ENCODE results near the gene EGFL6.

Gene EGFL6

DNA sequence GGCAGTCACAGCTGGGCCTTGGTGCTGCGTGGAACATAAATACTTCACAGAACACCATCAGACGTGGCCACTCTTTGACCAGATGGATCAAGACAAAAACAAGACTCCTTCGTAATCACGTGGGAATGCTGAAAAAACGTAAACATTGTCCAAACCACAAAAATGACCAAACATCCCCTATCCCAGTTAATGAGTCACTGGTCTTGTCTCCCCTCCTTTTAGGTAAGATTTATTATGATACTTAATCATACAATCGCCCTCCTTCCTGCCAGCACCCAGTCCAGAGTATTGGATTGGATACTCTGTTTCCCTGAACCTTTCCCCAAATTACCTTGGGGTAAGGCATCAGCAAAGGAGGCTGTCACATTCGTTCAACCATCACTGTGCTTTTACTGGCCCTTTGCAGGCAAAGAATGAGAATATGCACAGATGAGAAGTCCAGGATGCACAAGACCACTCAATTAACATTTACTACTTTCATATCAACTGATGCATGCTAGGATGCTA lies 82.9 kb downstream of the EGFL6 start:
- TF ChIP-seq FOXM1 (IDR thresholded peaks at IDR 0.05; ENCODE audit: borderline replicate concordance, low read depth): no peak
- TF ChIP-seq CREB1 (IDR thresholded peaks at IDR 0.05; ENCODE audit: low read depth): no peak
- no peak for TF ChIP-seq YY1 (IDR thresholded peaks at IDR 0.05; ENCODE audit: low read depth)
- no peak for TF ChIP-seq MAX (IDR thresholded peaks at IDR 0.05)
- no peak for TF ChIP-seq TAF1 (IDR thresholded peaks at IDR 0.05; ENCODE audit: low read depth)
- no peak for TF ChIP-seq TCF12 (IDR thresholded peaks at IDR 0.05; ENCODE audit: low read depth)
- TF ChIP-seq TEAD4 (IDR thresholded peaks at IDR 0.05): no peak
- no peak for TF ChIP-seq EGR1 (IDR thresholded peaks at IDR 0.05)
- TF ChIP-seq, protein P1, sequence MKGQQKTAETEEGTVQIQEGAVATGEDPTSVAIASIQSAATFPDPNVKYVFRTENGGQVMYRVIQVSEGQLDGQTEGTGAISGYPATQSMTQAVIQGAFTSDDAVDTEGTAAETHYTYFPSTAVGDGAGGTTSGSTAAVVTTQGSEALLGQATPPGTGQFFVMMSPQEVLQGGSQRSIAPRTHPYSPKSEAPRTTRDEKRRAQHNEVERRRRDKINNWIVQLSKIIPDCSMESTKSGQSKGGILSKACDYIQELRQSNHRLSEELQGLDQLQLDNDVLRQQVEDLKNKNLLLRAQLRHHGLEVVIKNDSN (IDR thresholded peaks at IDR 0.05): no peak
- no peak for TF ChIP-seq CEBPB (IDR thresholded peaks at IDR 0.05)
- no peak for TF ChIP-seq NFIC (IDR thresholded peaks at IDR 0.05)
- TF ChIP-seq, protein P2, sequence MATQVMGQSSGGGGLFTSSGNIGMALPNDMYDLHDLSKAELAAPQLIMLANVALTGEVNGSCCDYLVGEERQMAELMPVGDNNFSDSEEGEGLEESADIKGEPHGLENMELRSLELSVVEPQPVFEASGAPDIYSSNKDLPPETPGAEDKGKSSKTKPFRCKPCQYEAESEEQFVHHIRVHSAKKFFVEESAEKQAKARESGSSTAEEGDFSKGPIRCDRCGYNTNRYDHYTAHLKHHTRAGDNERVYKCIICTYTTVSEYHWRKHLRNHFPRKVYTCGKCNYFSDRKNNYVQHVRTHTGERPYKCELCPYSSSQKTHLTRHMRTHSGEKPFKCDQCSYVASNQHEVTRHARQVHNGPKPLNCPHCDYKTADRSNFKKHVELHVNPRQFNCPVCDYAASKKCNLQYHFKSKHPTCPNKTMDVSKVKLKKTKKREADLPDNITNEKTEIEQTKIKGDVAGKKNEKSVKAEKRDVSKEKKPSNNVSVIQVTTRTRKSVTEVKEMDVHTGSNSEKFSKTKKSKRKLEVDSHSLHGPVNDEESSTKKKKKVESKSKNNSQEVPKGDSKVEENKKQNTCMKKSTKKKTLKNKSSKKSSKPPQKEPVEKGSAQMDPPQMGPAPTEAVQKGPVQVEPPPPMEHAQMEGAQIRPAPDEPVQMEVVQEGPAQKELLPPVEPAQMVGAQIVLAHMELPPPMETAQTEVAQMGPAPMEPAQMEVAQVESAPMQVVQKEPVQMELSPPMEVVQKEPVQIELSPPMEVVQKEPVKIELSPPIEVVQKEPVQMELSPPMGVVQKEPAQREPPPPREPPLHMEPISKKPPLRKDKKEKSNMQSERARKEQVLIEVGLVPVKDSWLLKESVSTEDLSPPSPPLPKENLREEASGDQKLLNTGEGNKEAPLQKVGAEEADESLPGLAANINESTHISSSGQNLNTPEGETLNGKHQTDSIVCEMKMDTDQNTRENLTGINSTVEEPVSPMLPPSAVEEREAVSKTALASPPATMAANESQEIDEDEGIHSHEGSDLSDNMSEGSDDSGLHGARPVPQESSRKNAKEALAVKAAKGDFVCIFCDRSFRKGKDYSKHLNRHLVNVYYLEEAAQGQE (IDR thresholded peaks at IDR 0.05; ENCODE audit: low read depth): no peak
- no peak for TF ChIP-seq RAD21 (IDR thresholded peaks at IDR 0.05; ENCODE audit: low read depth)
- no peak for TF ChIP-seq ZBTB7A (IDR thresholded peaks at IDR 0.05; ENCODE audit: low read depth)
- TF ChIP-seq EP300 (IDR thresholded peaks at IDR 0.05; ENCODE audit: borderline replicate concordance): no peak

- TF ChIP-seq ZBTB7A (IDR thresholded peaks at IDR 0.05; ENCODE audit: low read depth) (no peak), CEBPB (IDR thresholded peaks at IDR 0.05) (no peak), TEAD4 (IDR thresholded peaks at IDR 0.05) (no peak; the same call in 1 of the 2 replicates), TAF1 (IDR thresholded peaks at IDR 0.05; ENCODE audit: low read depth) (peak; percentile 52; the same call in 1 of the 2 replicates), EGR1 (IDR thresholded peaks at IDR 0.05) (no peak), EP300 (IDR thresholded peaks at IDR 0.05; ENCODE audit: borderline replicate concordance) (no peak), RAD21 (IDR thresholded peaks at IDR 0.05; ENCODE audit: low read depth) (no peak), TCF12 (IDR thresholded peaks at IDR 0.05; ENCODE audit: low read depth) (no peak), CREB1 (IDR thresholded peaks at IDR 0.05; ENCODE audit: low read depth) (no peak), YY1 (IDR thresholded peaks at IDR 0.05; ENCODE audit: low read depth) (peak; percentile 71), FOXM1 (IDR thresholded peaks at IDR 0.05; ENCODE audit: borderline replicate concordance, low read depth) (no peak), MAX (IDR thresholded peaks at IDR 0.05) (peak; percentile 73), NFIC (IDR thresholded peaks at IDR 0.05) (no peak; the same call in 1 of the 2 replicates)
- TF ChIP-seq, protein P2 (IDR thresholded peaks at IDR 0.05; ENCODE audit: low read depth): no peak
- TF ChIP-seq, protein P1 (IDR thresholded peaks at IDR 0.05): peak; percentile 96
These were observed 83.7 kb downstream of the EGFL6 start, which contains the start of gene TCEANC for GRCh38 chrX:13652850-13653693. TSS of gene TCEANC (plus strand) at chrX:13653141. CDS start at chrX:13662509, 9,368 bp downstream.

DNA sequence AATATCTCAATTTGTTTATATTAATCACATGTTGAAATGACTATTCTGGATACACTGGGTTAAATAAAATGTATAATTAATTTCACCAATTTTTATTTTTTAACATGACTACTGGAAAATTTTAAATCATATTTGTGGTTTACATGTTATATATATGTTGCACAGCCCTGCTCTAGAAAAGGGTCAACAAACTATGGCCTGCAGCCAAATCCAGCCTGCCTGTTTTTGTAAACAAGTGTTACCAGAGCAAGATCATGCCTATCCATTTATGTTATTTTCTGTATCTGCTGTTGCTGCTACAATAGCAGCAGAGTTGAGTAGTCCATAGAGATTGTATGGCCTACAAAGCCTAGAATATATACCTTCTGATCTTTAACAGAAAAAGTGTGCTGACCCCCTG lies 84.7 kb downstream of the EGFL6 start:
- TF ChIP-seq TEAD4 (IDR thresholded peaks at IDR 0.05): no peak
- TF ChIP-seq TAF1 (IDR thresholded peaks at IDR 0.05; ENCODE audit: low read depth): no peak
- no peak for TF ChIP-seq NFIC (IDR thresholded peaks at IDR 0.05)
- TF ChIP-seq, protein P1 (IDR thresholded peaks at IDR 0.05): no peak
- TF ChIP-seq CEBPB (IDR thresholded peaks at IDR 0.05): no peak
- no peak for TF ChIP-seq ZBTB7A (IDR thresholded peaks at IDR 0.05; ENCODE audit: low read depth)
- TF ChIP-seq, protein P2 (IDR thresholded peaks at IDR 0.05; ENCODE audit: low read depth): no peak
- no peak for TF ChIP-seq MAX (IDR thresholded peaks at IDR 0.05)
- no peak for TF ChIP-seq FOXM1 (IDR thresholded peaks at IDR 0.05; ENCODE audit: borderline replicate concordance, low read depth)
- no peak for TF ChIP-seq CREB1 (IDR thresholded peaks at IDR 0.05; ENCODE audit: low read depth)
- TF ChIP-seq YY1 (IDR thresholded peaks at IDR 0.05; ENCODE audit: low read depth): no peak
- no peak for TF ChIP-seq RAD21 (IDR thresholded peaks at IDR 0.05; ENCODE audit: low read depth)
- no peak for TF ChIP-seq EGR1 (IDR thresholded peaks at IDR 0.05)
- TF ChIP-seq TCF12 (IDR thresholded peaks at IDR 0.05; ENCODE audit: low read depth): no peak
- no peak for TF ChIP-seq EP300 (IDR thresholded peaks at IDR 0.05; ENCODE audit: borderline replicate concordance)

Measured in Ishikawa (cell line).